Stomach (tissue), 4 donors: ENCODE data around the gene RCAN1.

Experiments
- CTCF ChIP-seq, 7 experiments: fragments of 450-650 bp in 4 of 7; fragments of 200-600 bp in 3 of 7; sonication (generic) in 3 of 7; IDR thresholded peaks; one replicate each; pipeline ENCODE4 v1.5.1; 2016 to 2019; ENCODE audit warnings: antibody characterized with exemption in 7 of 7, control low read depth in 2 of 7, mild to moderate bottlenecking in 1 of 7
- EP300 ChIP-seq: sonication (generic); formaldehyde crosslinking; IDR thresholded peaks from one replicate; pipeline ENCODE4 v1.6.1; 2017; ENCODE audit warnings: antibody characterized with exemption
- POLR2A ChIP-seq, 4 donors: fragments of 450-650 bp; IDR thresholded peaks; one replicate each; pipeline ENCODE4 v1.6.1; 2016; ENCODE audit warnings: antibody characterized with exemption in 4 of 4, control low read depth in 2 of 4, mild to moderate bottlenecking in 1 of 4, moderate library complexity in 1 of 4
- POLR2AphosphoS5 ChIP-seq, 3 donors: sonication (generic); formaldehyde crosslinking; IDR thresholded peaks; one replicate each; pipeline ENCODE4 v1.6.1; 2016; ENCODE audit warnings: antibody characterized with exemption in 3 of 3

GRCh38 chr21:34580181-34580700 lies 34.7 kb downstream of the RCAN1 start:
- no peak for TF ChIP-seq CTCF (IDR thresholded peaks at IDR 0.05)
- TF ChIP-seq POLR2AphosphoS5 (IDR thresholded peaks at IDR 0.05): no peak
- TF ChIP-seq EP300: no peak
- TF ChIP-seq POLR2A (IDR thresholded peaks at IDR 0.05): no peak
